Measurements from ENCODE around the gene NBPF3. TPM values are rescaled to one million over a fixed set of nuclear protein-coding genes. Genes with fewer than 3 reads are reported as not detected.
A peak's percentile ranks its signal among the peaks of the same experiment; 100 is the strongest.
"Not testable (repeated sequence)": the region's sequence is repeated elsewhere in the genome, so short reads cannot be mapped to it uniquely, and the experiment has no call there.

NBPF3 gene
- total RNA-seq, 4 donors from 2014 or later: 4.4 to 24.8 (median 10.2) TPM

DNA sequence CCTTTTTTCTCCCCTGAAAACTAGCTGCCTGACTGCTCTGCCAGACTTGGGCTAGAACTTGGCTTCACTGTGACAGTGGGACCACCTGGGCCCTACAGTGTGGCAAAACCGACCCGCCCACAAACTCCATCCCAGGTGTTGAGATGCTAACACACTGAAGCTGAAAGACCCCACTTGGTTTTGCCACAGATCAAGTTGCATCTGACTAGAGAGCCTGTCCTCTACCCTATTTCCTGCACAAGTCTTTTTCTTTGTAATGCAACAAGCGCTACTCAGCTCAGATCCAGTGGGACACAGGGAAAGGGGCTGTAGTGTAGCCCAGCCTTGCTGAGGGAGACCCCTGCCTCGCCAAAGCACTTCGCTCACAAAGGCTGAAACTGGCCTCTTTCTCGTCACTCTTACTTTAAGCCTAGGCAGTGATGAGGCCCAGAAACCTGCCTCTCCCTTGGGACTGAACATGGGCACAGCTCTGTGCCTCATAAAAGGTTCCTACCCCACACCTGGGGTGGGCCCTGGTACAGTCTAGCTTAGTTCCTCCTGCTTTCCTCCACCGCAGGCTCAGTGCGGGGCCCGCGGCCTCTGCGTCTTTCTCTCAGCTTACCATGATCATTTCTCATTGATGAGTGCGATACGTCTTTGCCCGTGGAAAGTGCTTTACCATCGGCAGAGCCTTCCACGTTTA, 79.0 kb downstream of the NBPF3 start:
- no peaks in the 10 kb centered on the region for H3K9me3 ChIP-seq
- TF ChIP-seq POLR2A (IDR thresholded peaks at IDR 0.05): no peak
- TF ChIP-seq, protein P1, sequence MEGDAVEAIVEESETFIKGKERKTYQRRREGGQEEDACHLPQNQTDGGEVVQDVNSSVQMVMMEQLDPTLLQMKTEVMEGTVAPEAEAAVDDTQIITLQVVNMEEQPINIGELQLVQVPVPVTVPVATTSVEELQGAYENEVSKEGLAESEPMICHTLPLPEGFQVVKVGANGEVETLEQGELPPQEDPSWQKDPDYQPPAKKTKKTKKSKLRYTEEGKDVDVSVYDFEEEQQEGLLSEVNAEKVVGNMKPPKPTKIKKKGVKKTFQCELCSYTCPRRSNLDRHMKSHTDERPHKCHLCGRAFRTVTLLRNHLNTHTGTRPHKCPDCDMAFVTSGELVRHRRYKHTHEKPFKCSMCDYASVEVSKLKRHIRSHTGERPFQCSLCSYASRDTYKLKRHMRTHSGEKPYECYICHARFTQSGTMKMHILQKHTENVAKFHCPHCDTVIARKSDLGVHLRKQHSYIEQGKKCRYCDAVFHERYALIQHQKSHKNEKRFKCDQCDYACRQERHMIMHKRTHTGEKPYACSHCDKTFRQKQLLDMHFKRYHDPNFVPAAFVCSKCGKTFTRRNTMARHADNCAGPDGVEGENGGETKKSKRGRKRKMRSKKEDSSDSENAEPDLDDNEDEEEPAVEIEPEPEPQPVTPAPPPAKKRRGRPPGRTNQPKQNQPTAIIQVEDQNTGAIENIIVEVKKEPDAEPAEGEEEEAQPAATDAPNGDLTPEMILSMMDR (IDR thresholded peaks at IDR 0.05): no peak
- DNase-seq: peak in 2 of 3 donors; percentile 61 to 63

DNA sequence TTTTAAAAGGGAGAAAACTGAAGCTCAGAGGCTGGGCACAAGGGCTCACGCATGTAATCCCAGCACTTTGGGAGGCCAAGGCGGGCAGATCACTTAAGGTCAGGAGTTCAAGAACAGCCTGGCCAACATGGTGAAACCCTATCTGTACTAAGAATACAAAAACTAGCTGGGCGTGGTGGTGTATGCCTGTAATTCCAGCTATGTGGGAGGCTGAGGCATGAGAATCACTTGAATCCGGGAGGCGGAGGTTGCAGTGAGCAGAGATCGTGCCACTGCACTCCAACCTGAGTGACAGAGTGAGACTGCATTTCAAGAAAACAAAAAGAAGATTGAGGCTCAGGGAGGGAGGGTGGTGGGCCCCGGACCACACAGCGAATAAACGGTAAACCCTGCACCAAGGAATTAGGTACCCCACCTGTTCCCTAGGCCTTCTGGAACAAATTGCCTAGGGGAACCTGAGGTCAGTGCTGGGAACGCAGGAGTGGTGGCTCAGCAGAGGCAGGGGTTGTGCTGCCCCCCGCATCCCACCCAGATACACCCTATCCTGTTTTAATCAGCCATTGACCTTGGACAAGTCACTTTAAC, 79.6 kb downstream of the NBPF3 start:
- not testable (repeated sequence) for H3K27me3 ChIP-seq, H3K36me3 ChIP-seq, H3K9me3 ChIP-seq, H3K4me3 ChIP-seq, DNase-seq
- H3K4me1 ChIP-seq: peaks cover 0 to 11% (median 0%) of the 10 kb centered on the region in 4 donors
- H3K27ac ChIP-seq: peak overlapping the region in 1 of 4 donors; percentile 14

More for the DNA sequence above, 79.0 kb downstream of the NBPF3 start:
- Histone ChIP-seq H3K4me3 (no peak overlapping the region), H3K27ac (peak overlapping the region in 1 of 4 donors; percentile 28), H3K4me1 (peaks cover 0 to 6% (median 0%) of the 10 kb centered on the region in 4 donors), H3K36me3 (no peaks in the 10 kb centered on the region), H3K27me3 (no peaks in the 10 kb centered on the region)

DNA sequence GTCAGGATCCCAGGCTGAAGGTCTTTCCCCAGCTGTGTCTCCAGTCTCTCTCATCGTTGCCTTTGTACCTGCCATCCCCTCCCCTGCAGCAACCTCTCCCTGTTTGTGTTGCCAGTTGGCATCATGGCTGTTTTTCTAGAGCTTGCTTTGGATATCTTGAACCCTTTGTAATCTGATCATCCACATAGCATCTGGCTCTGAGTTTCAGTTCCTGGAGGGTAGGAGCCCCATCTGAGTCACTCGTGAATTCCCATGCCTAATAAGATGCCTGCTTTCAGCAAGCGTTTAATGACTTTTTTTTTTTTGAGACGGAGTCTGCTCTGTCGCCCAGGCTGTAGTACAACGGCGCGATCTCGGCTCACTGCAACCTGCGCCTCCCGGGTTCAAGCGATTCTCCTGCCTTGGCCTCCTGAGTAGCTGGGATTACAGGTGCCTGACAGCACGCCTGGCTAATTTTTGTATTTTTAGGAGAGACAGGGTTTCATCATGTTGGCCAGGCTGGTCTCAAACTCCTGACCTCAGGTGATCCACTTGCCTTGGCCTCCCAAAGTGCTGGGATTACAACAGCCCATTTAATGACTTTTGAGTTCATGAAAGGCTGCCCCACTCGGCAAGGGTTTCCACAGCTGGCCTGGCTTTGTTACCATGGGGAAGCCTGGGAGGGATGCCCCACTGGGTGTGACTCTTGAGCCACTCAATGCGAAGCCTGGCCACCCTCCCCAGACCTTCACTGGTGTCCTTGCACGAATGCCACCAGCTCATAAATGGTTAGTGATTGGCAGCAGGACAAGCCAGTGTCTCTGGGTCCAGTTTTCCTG, 81.2 kb downstream of the NBPF3 start:
- no peak for DNase-seq
- Histone ChIP-seq H3K4me1 (peaks cover 0 to 16% (median 0%) of the 10 kb centered on the region in 4 donors), H3K27me3 (no peaks in the 10 kb centered on the region), H3K4me3 (no peak overlapping the region), H3K27ac (no peak overlapping the region), H3K9me3 (no peaks in the 10 kb centered on the region), H3K36me3 (no peaks in the 10 kb centered on the region)
- no peak for TF ChIP-seq POLR2A (IDR thresholded peaks at IDR 0.05)
- TF ChIP-seq, protein P1 (IDR thresholded peaks at IDR 0.05): no peak

DNA sequence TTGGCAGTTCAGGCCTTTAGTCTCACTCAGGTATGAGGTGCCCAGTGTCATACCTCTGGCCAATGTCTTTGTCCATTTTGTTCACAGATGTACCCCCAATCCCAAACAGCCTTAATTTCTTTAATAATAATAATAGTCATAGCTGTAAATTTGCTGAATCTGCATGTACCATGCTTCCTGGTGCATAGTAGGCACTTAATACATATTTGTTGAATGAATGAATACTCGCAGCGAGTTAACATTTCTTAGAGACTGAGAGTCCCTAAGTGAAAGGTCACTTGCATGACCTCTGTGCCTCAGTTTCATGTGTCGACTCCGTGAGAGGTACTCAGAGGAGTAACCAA, 81.8 kb downstream of the NBPF3 start:
- DNase-seq: no peak
- Histone ChIP-seq H3K4me1 (peaks cover 0 to 16% (median 0%) of the 10 kb centered on the region in 4 donors), H3K27me3 (no peaks in the 10 kb centered on the region), H3K4me3 (no peak overlapping the region), H3K36me3 (no peaks in the 10 kb centered on the region), H3K9me3 (no peaks in the 10 kb centered on the region), H3K27ac (no peak overlapping the region)
- no peak for TF ChIP-seq POLR2A (IDR thresholded peaks at IDR 0.05)
- TF ChIP-seq, protein P1 (IDR thresholded peaks at IDR 0.05): no peak

DNA sequence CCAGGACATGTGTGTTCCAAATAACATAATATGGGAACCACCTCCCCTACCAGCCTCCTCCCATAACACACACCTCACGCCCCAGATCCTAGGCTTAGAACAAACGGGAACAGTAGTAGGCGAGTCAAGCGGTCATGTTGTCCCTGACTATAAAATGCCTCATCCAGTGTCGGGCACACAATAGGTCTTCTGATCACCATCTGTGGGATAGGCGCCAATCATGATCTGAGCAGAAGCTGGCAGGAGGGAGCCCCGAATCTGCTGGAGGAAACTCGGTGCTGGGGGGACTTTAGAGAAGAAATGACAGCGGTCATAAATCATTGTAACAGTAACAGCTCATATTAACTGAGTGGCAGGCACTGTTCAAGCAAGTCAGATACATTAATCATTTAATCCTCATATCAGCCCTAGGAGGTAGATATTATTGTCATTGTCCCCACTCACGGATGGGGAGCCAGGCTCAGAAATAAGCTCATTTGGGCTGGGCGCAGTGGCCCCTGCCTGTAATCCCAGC, 82.6 kb downstream of the NBPF3 start:
- no peak for TF ChIP-seq POLR2A (IDR thresholded peaks at IDR 0.05)
- TF ChIP-seq, protein P1 (IDR thresholded peaks at IDR 0.05): no peak
- no peak for DNase-seq

More for the DNA sequence above, 82.6 kb downstream of the NBPF3 start:
- Histone ChIP-seq H3K9me3 (no peaks in the 10 kb centered on the region), H3K4me1 (peaks cover 0 to 16% (median 0%) of the 10 kb centered on the region in 4 donors), H3K36me3 (no peaks in the 10 kb centered on the region), H3K27me3 (no peaks in the 10 kb centered on the region), H3K4me3 (no peak overlapping the region), H3K27ac (no peak overlapping the region)
